BLaER1 (cell line): ENCODE results near the gene FILIP1L.

ENCODE experiments used
- H3K27ac ChIP-seq: shearing (Covaris generic); formaldehyde crosslinking; 2 replicates; pipeline ENCODE4 v1.8.1; 2022
- H3K27me3 ChIP-seq: shearing (Covaris generic); formaldehyde crosslinking; 2 replicates; pipeline ENCODE4 v1.8.1; 2022
- H3K36me3 ChIP-seq: shearing (Covaris generic); formaldehyde crosslinking; 2 replicates; pipeline ENCODE4 v1.8.1; 2022
- H3K4me1 ChIP-seq: shearing (Covaris generic); formaldehyde crosslinking; 2 replicates; pipeline ENCODE4 v1.8.1; 2022
- H3K4me2 ChIP-seq: shearing (Covaris generic); formaldehyde crosslinking; 2 replicates; pipeline ENCODE4 v1.8.1; 2022
- H3K4me3 ChIP-seq: shearing (Covaris generic); formaldehyde crosslinking; 2 replicates; pipeline ENCODE4 v1.8.1; 2022
- H3K9ac ChIP-seq: shearing (Covaris generic); formaldehyde crosslinking; 2 replicates; pipeline ENCODE4 v1.8.1; 2022
- H3K9me3 ChIP-seq: shearing (Covaris generic); formaldehyde crosslinking; 2 replicates; pipeline ENCODE4 v1.8.1; 2022
- H4K20me1 ChIP-seq: shearing (Covaris generic); formaldehyde crosslinking; 2 replicates; pipeline ENCODE4 v1.8.1; 2022
- Cebpa-rat ChIP-seq: shearing (Covaris generic); IDR thresholded peaks from 2 replicates; pipeline ENCODE4 v1.8.1; 2022

The FILIP1L gene

DNA sequence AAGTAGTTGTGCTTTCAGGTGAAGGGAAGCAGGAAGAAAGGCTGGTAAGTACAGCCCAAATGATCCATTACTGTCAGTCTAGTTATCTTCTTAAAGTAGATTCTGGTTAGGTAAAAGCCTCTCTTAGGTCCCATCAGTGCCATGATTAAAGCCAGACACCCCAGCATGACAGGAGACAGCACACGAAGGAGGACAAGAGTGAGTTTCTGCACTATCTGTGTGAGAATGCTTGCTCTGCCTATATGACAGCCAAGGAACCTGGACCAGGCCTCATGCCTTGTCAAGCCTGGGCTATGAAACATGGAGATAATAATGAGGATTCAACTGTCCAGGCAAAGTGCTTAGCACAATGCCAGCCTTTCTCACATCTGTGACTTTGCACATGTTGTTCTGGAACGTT is 13.5 kb upstream of the FILIP1L start:
- no peak overlapping the region for H3K4me2 ChIP-seq
- H3K36me3 ChIP-seq = 0 out of 2 replicates have a peak, but pooled peaks cover 4% of the 10 kb centered on the region
- H3K9ac ChIP-seq = no peak overlapping the region
- no peak for TF ChIP-seq Cebpa-rat
- no peaks in the 10 kb centered on the region for H3K9me3 ChIP-seq
- no peaks in the 10 kb centered on the region for H4K20me1 ChIP-seq
- H3K27me3 ChIP-seq = no peaks in the 10 kb centered on the region
- H3K27ac ChIP-seq = no peak overlapping the region
- H3K4me3 ChIP-seq = no peak overlapping the region
- H3K4me1 ChIP-seq = peaks cover 8% of the 10 kb centered on the region; the same call in 1 of the 2 replicates

DNA sequence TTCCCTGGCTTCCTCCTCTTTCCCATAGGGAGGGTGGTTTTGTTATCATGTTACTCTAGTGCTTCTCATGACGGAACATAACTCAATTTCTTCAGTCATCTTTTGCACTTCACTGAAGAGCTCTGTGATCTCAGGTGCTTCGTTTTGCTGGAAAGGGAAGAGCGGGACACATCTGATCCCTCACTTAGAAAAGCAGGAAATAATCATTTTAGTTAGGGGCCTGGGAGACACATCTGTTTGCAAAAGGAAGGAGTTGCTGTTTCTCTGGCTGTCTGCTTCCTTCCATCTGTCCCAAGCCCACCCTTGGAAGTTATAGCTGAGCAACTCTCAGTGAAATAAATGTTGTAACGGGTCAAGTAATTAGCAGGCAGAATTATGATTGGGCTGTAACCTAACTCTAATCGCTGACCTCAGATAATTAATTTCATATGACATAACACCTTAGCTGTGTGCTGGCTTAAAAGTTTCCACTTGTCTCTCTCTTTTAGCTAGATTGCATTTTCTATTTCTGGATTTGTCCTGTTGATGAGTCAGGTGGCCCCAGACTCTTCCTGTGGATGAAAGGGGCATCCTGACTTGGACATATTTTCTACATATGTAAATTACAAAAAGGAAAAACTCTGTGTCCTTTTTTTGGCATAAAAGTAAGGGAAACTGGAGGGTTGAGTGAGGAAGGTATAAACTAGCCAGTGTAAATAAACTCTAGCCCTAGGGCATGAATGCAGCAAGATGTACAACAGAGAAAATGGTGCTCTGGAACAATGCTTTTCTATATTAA is 11.0 kb upstream of the FILIP1L start:
- Histone ChIP-seq H3K9ac (no peak overlapping the region), H3K27ac (no peak overlapping the region), H3K4me3 (no peak overlapping the region), H3K36me3 (0 out of 2 replicates have a peak, but pooled peaks cover 4% of the 10 kb centered on the region), H3K9me3 (no peaks in the 10 kb centered on the region), H3K4me1 (peaks cover 8% of the 10 kb centered on the region; the same call in 1 of the 2 replicates), H3K27me3 (no peaks in the 10 kb centered on the region), H4K20me1 (no peaks in the 10 kb centered on the region), H3K4me2 (no peak overlapping the region)
- no peak for TF ChIP-seq Cebpa-rat

DNA sequence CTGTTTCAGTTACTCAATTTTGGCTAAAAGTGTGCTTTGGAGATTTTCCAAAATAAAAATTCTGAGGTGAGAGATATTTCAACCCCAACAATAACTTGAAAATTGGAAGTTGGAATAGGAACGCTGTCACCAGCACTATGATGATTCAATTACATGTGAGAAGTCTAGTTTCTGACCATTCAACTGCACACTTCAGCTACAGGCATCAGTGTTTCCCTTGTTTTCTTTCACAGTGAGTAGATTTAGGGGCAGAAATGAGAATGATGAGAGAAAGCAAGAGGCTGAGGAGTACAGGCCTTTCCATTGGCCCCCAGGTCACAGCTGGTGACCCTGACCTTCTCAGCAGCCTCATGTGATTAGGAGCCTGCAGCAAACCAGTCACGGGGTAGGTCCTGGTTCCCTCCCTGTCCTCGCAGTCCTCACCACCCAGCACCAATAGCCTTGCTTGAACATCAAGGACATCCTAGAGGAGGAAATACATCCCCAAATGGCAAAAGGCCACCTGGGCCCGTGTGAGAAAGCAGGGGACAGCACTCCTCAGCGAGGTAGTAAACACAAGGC is 10.0 kb upstream of the FILIP1L start:
- Histone ChIP-seq H3K4me1 (peaks cover 8% of the 10 kb centered on the region; the same call in 1 of the 2 replicates), H3K36me3 (0 out of 2 replicates have a peak, but pooled peaks cover 4% of the 10 kb centered on the region), H3K27me3 (no peaks in the 10 kb centered on the region), H3K4me3 (no peak overlapping the region), H3K27ac (no peak overlapping the region), H4K20me1 (no peaks in the 10 kb centered on the region), H3K9ac (no peak overlapping the region), H3K9me3 (no peaks in the 10 kb centered on the region), H3K4me2 (no peak overlapping the region)
- TF ChIP-seq Cebpa-rat = no peak

DNA sequence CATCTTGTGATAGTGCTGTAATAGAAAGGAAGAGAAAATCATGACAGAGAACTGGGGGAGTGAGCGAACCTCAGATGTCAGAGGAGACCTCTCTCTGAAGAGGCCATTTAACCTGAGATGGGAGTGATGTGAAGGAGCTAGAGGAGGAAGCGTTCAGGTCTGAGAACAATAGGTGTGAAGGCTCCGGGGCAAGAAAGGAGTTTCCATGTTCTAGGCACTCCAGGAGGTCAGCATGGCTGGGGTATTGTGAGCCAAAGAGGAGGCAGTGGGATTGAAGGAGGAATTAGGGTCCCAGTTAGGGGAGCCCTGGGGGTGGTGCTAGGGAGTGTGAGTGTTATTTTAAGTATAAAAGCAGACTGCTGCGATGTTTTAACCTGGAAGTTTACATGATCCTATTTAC is 8.8 kb upstream of the FILIP1L start:
- no peaks in the 10 kb centered on the region for H4K20me1 ChIP-seq
- H3K36me3 ChIP-seq = 0 out of 2 replicates have a peak, but pooled peaks cover 4% of the 10 kb centered on the region

DNA sequence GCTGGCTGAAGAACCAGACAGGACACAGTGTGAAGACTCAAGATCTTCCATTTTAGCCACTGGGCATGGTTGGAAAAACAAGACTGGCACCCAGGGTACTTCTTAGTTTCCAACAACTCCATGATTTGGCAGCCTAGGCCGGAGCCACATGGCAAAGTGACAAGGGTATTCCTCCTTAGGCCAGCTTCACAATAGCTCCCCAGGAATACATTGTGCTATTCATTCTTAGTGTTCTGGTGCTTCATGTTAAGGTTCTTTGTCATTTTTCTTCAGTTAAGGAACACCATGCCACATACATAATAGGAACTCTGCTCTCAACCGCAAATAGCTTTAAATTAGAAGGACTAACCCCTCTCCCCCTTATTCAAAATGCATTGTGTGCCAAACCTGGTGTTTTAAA is 8.0 kb upstream of the FILIP1L start:
- Histone ChIP-seq H3K9ac (no peak overlapping the region), H3K4me2 (no peak overlapping the region), H3K4me1 (peaks cover 8% of the 10 kb centered on the region; the same call in 1 of the 2 replicates), H3K4me3 (no peak overlapping the region), H4K20me1 (no peaks in the 10 kb centered on the region), H3K27ac (no peak overlapping the region), H3K9me3 (no peaks in the 10 kb centered on the region), H3K36me3 (0 out of 2 replicates have a peak, but pooled peaks cover 4% of the 10 kb centered on the region), H3K27me3 (no peaks in the 10 kb centered on the region)
- TF ChIP-seq Cebpa-rat = no peak

More for the DNA sequence above, 8.8 kb upstream of the FILIP1L start:
- Histone ChIP-seq H3K4me1 (peaks cover 8% of the 10 kb centered on the region; the same call in 1 of the 2 replicates), H3K4me3 (no peak overlapping the region), H3K27ac (no peak overlapping the region), H3K27me3 (no peaks in the 10 kb centered on the region), H3K9ac (no peak overlapping the region), H3K4me2 (no peak overlapping the region), H3K9me3 (no peaks in the 10 kb centered on the region)
- TF ChIP-seq Cebpa-rat = no peak

DNA sequence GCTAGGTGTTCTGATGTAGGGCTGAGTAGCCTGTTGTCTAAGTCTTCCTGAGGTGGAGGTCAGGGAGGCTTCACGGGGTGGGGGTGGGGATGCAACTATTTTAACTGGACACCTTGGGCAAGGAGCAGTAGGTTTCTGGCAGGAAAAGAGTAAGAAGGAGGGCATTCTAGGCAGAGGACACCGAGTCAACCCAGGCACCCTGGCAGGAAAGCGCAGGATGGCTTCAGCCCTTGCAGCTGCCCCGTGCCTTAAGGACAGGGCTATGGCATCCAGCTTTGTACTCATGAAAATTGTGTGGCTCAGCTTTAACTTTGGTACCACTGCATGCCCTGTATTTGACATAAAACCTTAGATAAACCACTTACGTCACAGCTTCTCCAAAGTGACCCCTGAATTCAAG is 6.4 kb upstream of the FILIP1L start:
- peaks cover 8% of the 10 kb centered on the region; the same call in 1 of the 2 replicates for H3K4me1 ChIP-seq
- 0 out of 2 replicates have a peak, but pooled peaks cover 4% of the 10 kb centered on the region for H3K36me3 ChIP-seq
- H3K9me3 ChIP-seq = no peaks in the 10 kb centered on the region
- H3K4me3 ChIP-seq = no peak overlapping the region
- no peak overlapping the region for H3K9ac ChIP-seq
- H3K27me3 ChIP-seq = no peaks in the 10 kb centered on the region
- H3K27ac ChIP-seq = no peak overlapping the region
- TF ChIP-seq Cebpa-rat = no peak
- H4K20me1 ChIP-seq = no peaks in the 10 kb centered on the region
- no peak overlapping the region for H3K4me2 ChIP-seq

DNA sequence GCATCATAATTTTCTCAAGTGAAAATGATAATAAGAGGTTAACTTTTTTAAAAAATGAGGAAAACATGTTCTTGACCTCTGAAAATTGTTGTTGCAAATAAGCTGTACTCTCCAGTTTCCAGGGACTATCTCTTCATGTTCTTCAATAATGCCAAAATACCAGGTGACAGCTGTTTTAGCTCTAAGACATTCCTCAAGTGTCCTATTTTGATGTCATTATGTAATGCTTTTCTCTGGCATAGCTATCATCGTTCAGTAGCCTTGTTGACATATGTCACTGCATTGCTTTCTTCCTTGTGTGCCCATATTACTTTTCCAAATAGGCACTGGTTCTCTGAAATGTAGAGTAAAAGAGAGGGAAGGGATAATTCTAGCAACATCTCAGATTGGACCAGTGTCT is 5.7 kb upstream of the FILIP1L start:
- no peak overlapping the region for H3K4me3 ChIP-seq
- peaks cover 2% of the 10 kb centered on the region; the same call in 1 of the 2 replicates for H3K4me1 ChIP-seq
- H3K27ac ChIP-seq = no peak overlapping the region
- no peak overlapping the region for H3K4me2 ChIP-seq
- no peak for TF ChIP-seq Cebpa-rat
- no peak overlapping the region for H3K9ac ChIP-seq
- no peaks in the 10 kb centered on the region for H4K20me1 ChIP-seq
- H3K9me3 ChIP-seq = no peaks in the 10 kb centered on the region
- no peaks in the 10 kb centered on the region for H3K27me3 ChIP-seq
- 0 out of 2 replicates have a peak, but pooled peaks cover 4% of the 10 kb centered on the region for H3K36me3 ChIP-seq

DNA sequence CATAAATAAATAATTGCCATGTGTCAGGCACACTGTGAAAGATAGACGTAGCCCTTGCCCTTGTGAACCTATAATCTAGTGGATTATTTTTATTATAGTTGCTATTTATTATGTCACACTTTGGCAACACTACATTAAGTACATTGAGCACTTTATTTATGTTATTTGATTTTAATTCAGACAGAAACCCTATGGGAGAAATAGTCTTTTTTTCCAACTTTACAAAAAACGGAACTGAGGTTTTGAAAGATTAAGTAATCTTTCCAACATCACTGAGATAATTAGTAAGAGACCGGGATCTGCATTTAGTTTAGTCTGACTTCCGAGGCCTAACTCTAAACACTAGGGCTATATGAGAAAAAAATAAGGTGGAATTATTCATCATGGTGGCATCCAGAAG is 2.8 kb upstream of the FILIP1L start:
- TF ChIP-seq Cebpa-rat = no peak
- no peaks in the 10 kb centered on the region for H4K20me1 ChIP-seq
- no peak overlapping the region for H3K4me3 ChIP-seq
- H3K4me1 ChIP-seq = no peaks in the 10 kb centered on the region
- H3K4me2 ChIP-seq = no peak overlapping the region
- no peaks in the 10 kb centered on the region for H3K9me3 ChIP-seq
- no peaks in the 10 kb centered on the region for H3K27me3 ChIP-seq
- no peaks in the 10 kb centered on the region for H3K36me3 ChIP-seq
- no peak overlapping the region for H3K27ac ChIP-seq
- no peak overlapping the region for H3K9ac ChIP-seq

DNA sequence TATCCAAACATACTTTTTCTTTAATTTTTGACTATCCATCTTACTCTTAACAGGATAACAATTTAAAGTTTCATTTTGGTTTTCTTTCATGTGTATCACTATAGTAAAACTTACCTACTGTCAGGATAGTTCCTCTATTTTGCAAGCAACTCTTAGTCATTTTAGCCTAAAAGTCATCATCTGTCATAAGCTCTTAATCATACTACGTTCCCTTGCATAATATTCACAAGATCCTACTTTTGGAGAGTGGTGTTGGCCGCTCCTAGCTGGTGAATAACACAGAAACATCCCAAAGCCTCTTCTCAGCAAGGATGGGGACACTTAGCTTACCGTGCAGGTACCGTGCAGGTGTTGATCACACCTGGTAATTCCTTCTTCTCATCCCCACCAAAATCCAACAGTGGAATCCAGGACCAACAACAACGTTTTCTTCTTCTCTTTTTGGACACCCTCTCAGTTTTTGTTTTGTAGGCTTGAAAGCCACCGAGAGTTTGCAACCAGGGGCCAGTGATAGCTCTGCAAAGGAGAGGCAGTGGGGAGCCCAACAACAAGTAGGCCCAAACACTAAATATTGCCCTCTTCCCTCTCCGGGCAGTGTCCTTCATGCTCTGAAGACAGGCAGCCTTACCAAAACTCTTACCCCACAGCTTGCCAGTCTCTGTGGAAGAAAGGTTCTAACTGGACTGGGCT is 433 bp downstream of the FILIP1L start:
- Histone ChIP-seq H3K4me1 (peaks cover 7% of the 10 kb centered on the region; the same call in 1 of the 2 replicates), H3K4me2 (no peak overlapping the region), H4K20me1 (no peaks in the 10 kb centered on the region), H3K4me3 (no peak overlapping the region), H3K36me3 (no peaks in the 10 kb centered on the region), H3K27ac (no peak overlapping the region), H3K27me3 (no peaks in the 10 kb centered on the region), H3K9me3 (no peaks in the 10 kb centered on the region), H3K9ac (no peak overlapping the region)
- no peak for TF ChIP-seq Cebpa-rat

DNA sequence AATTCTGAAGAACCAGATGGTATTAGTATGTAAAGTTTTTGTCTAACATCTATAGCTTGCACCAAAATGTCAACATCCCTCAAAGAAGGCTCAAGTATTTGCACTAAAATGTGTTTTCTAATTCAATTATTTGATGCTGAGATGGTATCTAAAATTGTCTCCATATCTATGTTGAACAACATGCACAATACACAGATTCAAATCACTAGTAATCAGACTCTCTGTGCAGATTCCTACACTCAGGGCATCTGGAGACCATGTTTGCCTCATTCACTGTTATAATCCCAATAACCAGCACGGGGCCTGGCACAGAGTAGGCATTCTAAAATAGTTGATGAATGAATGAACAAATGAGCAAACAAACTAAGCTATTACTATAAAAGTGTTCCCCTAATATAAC is 2.6 kb downstream of the FILIP1L start:
- Histone ChIP-seq H3K4me2 (no peak overlapping the region), H3K9me3 (no peaks in the 10 kb centered on the region), H3K36me3 (no peaks in the 10 kb centered on the region), H4K20me1 (no peaks in the 10 kb centered on the region), H3K27ac (no peak overlapping the region), H3K4me3 (no peak overlapping the region), H3K27me3 (no peaks in the 10 kb centered on the region), H3K9ac (no peak overlapping the region), H3K4me1 (peaks cover 12% of the 10 kb centered on the region; the same call in 1 of the 2 replicates)
- TF ChIP-seq Cebpa-rat = no peak
